C4-2B (cell line): ENCODE measurements around the gene CACNA2D1.

Experiments
- H3K27ac ChIP-seq: fragments of 450-650 bp; 2 replicates; pipeline ENCODE4 v1.5.1; 2017
- ZFX ChIP-seq: fragments of 450-650 bp; IDR thresholded peaks from 2 replicates; pipeline ENCODE4 v1.6.1; 2017
- TF ChIP-seq, protein P1 (sequence below): fragments of 450-650 bp; conservative IDR thresholded peaks from 2 replicates; pipeline ENCODE4 v1.5.1; 2017; ENCODE audit warnings: mild to moderate bottlenecking

CACNA2D1 gene

DNA sequence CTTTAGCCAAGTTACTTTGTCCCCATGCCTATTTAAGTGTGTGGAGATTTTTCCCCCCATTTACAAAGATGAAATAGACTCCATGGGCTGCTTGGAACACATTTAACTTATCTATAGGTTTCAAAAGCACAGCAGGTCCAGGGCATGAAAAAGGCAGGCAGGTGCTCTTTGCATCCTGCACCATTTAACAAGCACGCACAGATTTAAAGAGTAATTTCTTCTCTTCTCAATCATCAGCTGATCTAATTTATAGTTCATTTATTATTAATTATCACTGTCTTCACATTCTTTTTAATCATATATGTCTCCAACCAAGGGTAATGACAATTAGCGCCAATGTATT, 156.8 kb downstream of the CACNA2D1 start:
- TF ChIP-seq ZFX, result no peak
- TF ChIP-seq, protein P1, sequence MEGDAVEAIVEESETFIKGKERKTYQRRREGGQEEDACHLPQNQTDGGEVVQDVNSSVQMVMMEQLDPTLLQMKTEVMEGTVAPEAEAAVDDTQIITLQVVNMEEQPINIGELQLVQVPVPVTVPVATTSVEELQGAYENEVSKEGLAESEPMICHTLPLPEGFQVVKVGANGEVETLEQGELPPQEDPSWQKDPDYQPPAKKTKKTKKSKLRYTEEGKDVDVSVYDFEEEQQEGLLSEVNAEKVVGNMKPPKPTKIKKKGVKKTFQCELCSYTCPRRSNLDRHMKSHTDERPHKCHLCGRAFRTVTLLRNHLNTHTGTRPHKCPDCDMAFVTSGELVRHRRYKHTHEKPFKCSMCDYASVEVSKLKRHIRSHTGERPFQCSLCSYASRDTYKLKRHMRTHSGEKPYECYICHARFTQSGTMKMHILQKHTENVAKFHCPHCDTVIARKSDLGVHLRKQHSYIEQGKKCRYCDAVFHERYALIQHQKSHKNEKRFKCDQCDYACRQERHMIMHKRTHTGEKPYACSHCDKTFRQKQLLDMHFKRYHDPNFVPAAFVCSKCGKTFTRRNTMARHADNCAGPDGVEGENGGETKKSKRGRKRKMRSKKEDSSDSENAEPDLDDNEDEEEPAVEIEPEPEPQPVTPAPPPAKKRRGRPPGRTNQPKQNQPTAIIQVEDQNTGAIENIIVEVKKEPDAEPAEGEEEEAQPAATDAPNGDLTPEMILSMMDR, result no peak
- no peak overlapping the region for H3K27ac ChIP-seq

DNA sequence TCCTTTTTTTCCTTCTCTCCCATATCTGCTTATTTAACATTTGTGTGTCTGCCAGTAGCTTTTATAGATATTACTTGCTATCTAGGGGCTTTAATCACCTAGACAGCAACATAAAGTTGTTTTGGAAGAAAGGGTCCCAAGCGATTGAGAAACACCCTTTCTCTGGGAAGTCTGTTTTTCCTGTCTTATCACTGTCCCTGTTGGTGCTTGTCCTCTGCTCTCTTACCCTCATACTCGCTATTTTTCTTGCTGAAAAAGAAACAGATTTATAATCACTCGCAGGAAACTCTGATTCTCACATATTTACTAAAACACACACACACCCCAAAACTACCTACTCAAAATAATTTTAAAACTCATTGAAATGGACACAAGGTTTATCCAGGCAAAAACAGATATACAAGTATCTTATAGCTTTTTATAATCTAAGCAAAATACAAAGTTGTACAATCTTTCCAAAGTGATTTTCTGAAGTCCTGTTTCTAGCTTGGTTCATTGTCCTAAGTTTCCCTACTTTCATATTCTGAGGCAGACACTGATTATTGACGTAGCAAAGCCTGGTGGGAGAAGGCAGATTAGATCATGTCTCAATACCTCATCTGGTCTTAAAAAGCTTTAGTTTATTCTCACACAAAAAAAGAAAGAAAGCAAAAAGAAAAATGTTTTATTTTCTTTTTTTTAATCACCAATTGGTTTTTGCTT, 157.3 kb downstream of the CACNA2D1 start:
- no peak for TF ChIP-seq ZFX
- TF ChIP-seq, protein P1, result no peak
- H3K27ac ChIP-seq, result no peak overlapping the region

DNA sequence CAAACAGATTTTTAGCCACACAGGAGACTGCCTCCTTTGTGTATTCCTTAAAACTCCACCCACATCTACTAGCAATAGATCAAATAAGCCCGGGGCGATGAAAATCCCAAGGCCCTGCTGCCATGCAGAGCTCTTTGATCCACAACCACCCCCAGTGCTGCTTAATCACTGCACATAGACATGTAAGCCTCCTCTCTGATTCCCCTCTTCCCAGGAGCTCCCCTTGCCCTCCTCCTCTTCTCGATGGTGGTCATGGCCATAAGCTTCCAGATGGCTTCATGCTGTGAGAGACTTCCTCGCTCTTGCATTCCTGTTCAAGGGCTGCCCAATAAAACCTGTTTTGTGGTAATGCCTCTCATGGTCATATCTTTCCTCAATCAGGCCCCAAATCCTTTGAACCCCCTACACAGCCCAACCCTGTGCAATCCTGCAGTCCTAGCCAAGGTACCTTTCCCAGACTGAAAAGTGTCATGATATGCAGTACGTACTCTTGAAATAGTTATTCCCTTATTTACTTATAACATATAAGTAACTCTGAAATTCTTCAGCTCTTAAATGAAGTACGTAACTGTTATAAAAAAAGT, 158.5 kb downstream of the CACNA2D1 start:
- TF ChIP-seq ZFX, result no peak
- TF ChIP-seq, protein P1, result no peak
- H3K27ac ChIP-seq, result no peak overlapping the region

DNA sequence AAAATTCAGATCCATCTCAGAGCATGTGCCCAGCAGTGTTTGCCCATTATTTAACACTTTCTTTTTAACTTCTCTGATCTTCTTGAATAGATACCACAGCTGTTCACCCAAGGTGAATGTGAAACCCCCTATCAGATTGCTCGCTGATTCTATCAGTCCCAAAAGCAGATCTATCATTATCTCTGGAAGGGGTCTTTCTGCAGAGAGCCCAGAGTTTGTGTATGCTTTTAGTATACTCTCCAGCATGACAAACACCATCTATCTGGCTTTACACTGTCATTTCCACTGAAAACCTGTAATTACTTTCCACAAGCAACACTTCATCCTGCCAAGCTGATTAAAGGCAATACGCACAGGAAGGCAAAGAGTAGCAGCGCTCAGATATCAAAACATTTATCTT, 168.2 kb downstream of the CACNA2D1 start:
- H3K27ac ChIP-seq, result no peak overlapping the region
- TF ChIP-seq ZFX, result no peak
- TF ChIP-seq, protein P1, result no peak

DNA sequence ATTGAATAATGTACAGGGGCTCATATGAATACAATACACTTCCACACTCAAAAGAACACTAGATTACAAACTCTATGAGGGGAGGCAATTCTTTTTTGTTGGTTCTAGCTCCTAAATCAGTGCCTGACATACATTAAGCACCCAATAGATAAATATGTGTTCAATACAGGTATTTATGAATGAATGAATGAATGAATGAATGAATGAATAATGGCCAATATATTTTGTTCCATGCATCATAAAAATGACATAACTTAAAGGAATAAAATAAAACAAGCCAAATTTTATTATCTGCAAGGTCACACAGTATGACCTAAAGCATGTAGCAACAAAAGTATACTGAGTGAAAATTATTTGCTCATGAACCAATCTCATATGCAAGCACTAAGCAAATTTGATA, 168.9 kb downstream of the CACNA2D1 start:
- no peak overlapping the region for H3K27ac ChIP-seq
- TF ChIP-seq, protein P1, result no peak
- no peak for TF ChIP-seq ZFX

DNA sequence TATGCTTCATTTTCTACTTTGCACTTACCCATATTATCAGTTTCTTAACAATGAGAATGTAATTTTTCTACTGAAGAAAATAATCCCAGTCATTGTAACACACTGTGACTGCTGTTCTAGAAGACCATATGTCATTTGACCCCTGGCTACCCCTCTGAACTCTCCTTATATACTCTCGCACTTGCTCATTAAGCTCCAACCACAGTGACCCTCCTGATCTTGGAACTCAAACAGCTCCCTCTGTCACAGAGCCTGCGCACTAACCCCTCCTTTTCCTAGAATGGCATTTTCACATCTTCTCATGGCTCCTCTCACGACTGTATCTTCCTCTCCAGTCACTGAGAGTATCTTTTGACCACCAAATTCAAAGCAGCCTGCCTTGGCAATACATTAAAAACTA, 169.7 kb downstream of the CACNA2D1 start:
- no peak overlapping the region for H3K27ac ChIP-seq
- TF ChIP-seq, protein P1, result no peak
- no peak for TF ChIP-seq ZFX

DNA sequence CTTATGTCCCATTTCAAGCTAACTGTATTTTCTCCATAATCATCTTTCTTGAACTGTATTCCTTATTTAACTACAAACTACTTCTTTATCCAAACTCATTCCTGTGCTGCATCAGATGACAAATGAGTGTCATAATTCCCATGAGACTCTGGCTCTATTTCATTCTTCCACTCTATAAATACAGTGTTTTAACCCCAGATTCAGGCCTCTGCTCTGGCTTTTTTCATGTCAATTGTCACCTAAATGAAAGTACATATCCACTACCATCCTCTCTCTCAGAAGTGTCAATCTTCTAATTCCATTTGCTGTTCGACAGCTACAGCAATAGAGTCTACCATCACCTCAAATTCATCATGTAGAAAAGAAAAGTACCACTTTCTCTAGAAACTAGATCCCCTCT, 172.7 kb downstream of the CACNA2D1 start:
- no peak overlapping the region for H3K27ac ChIP-seq
- TF ChIP-seq ZFX, result no peak
- TF ChIP-seq, protein P1, result no peak
